AG10803 (cell line): ENCODE data around the gene CHMP3.

Experiments used
- DNase-seq: peaks from one replicate; pipeline ENCODE4 v3.0.0; 2010; ENCODE audit warnings: low read depth
- H3K4me3 ChIP-seq: 2 replicates; pipeline ENCODE4 v1.5.1; 2011; ENCODE audit warnings: mild to moderate bottlenecking, low read length, control low read depth
- CTCF ChIP-seq: conservative IDR thresholded peaks from 2 replicates; pipeline ENCODE4 v1.5.1; 2011; ENCODE audit warnings: mild to moderate bottlenecking, low read length, control low read depth, inconsistent platforms

Gene CHMP3

GRCh38 chr2:86513948-86514660, 49.1 kb downstream of the CHMP3 start:
- no peak overlapping the region for H3K4me3 ChIP-seq
- no peak for TF ChIP-seq CTCF
- DNase-seq = no peak

- DNase-seq = no peak
- no peak overlapping the region for H3K4me3 ChIP-seq
- no peak for TF ChIP-seq CTCF
Measured at GRCh38 chr2:86512892-86513291, 50.4 kb downstream of the CHMP3 start.

- H3K4me3 ChIP-seq = no peak overlapping the region
- DNase-seq = no peak
- no peak for TF ChIP-seq CTCF
Measured at GRCh38 chr2:86512034-86512433, 51.2 kb downstream of the CHMP3 start.

GRCh38 chr2:86510436-86510933, 52.8 kb downstream of the CHMP3 start:
- no peak for TF ChIP-seq CTCF
- DNase-seq = no peak

GRCh38 chr2:86507600-86507999, 55.6 kb downstream of the CHMP3 start:
- no peak overlapping the region for H3K4me3 ChIP-seq
- DNase-seq = no peak
- TF ChIP-seq CTCF = no peak

More at GRCh38 chr2:86510436-86510933, 52.8 kb downstream of the CHMP3 start:
- H3K4me3 ChIP-seq = no peak overlapping the region

GRCh38 chr2:86500325-86501083, 62.7 kb downstream of the CHMP3 start:
- H3K4me3 ChIP-seq = no peak overlapping the region
- no peak for DNase-seq
- TF ChIP-seq CTCF = no peak

- DNase-seq = no peak
- no peak overlapping the region for H3K4me3 ChIP-seq
- no peak for TF ChIP-seq CTCF
Measured at GRCh38 chr2:86499326-86499725, 63.9 kb downstream of the CHMP3 start.
